ENCODE measurements around the gene NR6A1.

DNA sequence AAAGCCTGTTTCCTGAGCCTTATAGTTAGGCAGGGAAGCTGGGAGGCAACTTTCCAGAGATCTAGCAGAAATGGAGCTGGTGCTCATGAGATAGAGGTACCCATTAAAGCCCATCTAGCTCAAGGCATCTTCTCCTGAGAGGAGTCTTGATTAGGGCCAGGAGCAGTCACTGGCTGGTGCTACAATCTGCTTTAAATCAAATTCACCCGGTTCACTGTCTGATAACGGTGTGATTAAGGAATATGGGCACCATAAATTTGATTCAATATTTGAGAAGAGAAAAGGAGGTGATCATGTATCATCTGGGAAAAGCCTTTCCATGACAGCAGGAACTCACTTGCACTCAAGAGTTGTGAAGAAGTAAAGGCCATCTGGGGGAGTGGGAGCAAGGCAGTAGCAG, 240.0 kb downstream of the NR6A1 start:
- TF ChIP-seq, protein P1, sequence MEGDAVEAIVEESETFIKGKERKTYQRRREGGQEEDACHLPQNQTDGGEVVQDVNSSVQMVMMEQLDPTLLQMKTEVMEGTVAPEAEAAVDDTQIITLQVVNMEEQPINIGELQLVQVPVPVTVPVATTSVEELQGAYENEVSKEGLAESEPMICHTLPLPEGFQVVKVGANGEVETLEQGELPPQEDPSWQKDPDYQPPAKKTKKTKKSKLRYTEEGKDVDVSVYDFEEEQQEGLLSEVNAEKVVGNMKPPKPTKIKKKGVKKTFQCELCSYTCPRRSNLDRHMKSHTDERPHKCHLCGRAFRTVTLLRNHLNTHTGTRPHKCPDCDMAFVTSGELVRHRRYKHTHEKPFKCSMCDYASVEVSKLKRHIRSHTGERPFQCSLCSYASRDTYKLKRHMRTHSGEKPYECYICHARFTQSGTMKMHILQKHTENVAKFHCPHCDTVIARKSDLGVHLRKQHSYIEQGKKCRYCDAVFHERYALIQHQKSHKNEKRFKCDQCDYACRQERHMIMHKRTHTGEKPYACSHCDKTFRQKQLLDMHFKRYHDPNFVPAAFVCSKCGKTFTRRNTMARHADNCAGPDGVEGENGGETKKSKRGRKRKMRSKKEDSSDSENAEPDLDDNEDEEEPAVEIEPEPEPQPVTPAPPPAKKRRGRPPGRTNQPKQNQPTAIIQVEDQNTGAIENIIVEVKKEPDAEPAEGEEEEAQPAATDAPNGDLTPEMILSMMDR (IDR thresholded peaks at IDR 0.05; ENCODE audit: insufficient read depth, low read length, poor library complexity, severe bottlenecking): no peak
- no peak for TF ChIP-seq EZH2phosphoT487 (conservative IDR thresholded peaks at IDR 0.05; ENCODE audit: low read length)
